Measurements from ENCODE around the gene SPN. TPM values are rescaled to one million over a fixed set of nuclear protein-coding genes. Genes with fewer than 3 reads are reported as not detected.

Gene SPN
- polyA plus RNA-seq, 1 donor (not counting 4 experiments of a cell fraction or from before 2014, with no cell fraction given): 0.07 TPM

GRCh38 chr16:29698042-29698441 lies 35.0 kb downstream of the SPN start:
- no peaks in the 10 kb centered on the region for H3K9me1 ChIP-seq (ENCODE audit: control insufficient read depth, extremely low read depth, insufficient read depth, low read length)
- no peaks in the 10 kb centered on the region for H4K20me1 ChIP-seq (ENCODE audit: control insufficient read depth, extremely low read depth, insufficient read depth, low read length)
- H2AFZ ChIP-seq (ENCODE audit: control insufficient read depth, low read length): no peak overlapping the region
- dilution Hi-C loops (cut with MboI; ENCODE audit: extremely low pct_ligation_motif_present, low sequenced_read_pairs): no loop called here
- H3K27ac ChIP-seq (ENCODE audit: control insufficient read depth, insufficient read depth, low read length): no peak overlapping the region
- no peaks in the 10 kb centered on the region for H3K36me3 ChIP-seq (ENCODE audit: control insufficient read depth in 2 of 2, extremely low read depth in 1 of 2, insufficient read depth in 2 of 2, low read length in 2 of 2)
- FAIRE-seq (no peak), DNase-seq (ENCODE audit: low read depth, low spot score) (no peak)
- TF ChIP-seq CTCF (optimal IDR thresholded peaks at IDR 0.05 in 1 of 3, IDR thresholded peaks at IDR 0.05 in 1 of 3, conservative IDR thresholded peaks at IDR 0.05 in 1 of 3; ENCODE audit: extremely low read depth in 1 of 3, insufficient read depth in 2 of 3, low read length in 3 of 3): no peak
- TF ChIP-seq EZH2 (IDR thresholded peaks at IDR 0.05; ENCODE audit: low read length): no peak
- no peaks in the 10 kb centered on the region for H3K27me3 ChIP-seq (ENCODE audit: control insufficient read depth, extremely low read depth, insufficient read depth, low read length)
- H3K4me3 ChIP-seq (ENCODE audit: control insufficient read depth in 2 of 3, extremely low read depth in 1 of 3, insufficient read depth in 2 of 3, low read depth in 1 of 3, low read length in 3 of 3): no peak overlapping the region
- no peaks in the 10 kb centered on the region for H3K4me1 ChIP-seq (ENCODE audit: control insufficient read depth, extremely low read depth, insufficient read depth, low read length)
- no peak overlapping the region for H3K4me2 ChIP-seq (ENCODE audit: control insufficient read depth, extremely low read depth, insufficient read depth, low read depth, low read length)
- H3K9ac ChIP-seq (ENCODE audit: control insufficient read depth, extremely low read depth, insufficient read depth, low read length): no peak overlapping the region
- H3K9me3 ChIP-seq (ENCODE audit: control insufficient read depth, low read depth, low read length): no peaks in the 10 kb centered on the region
- H3K79me2 ChIP-seq (ENCODE audit: control insufficient read depth, insufficient read depth, low read length): no peaks in the 10 kb centered on the region

- Histone ChIP-seq H4K20me1 (ENCODE audit: control insufficient read depth, extremely low read depth, insufficient read depth, low read length) (no peaks in the 10 kb centered on the region), H3K27ac (ENCODE audit: control insufficient read depth, insufficient read depth, low read length) (no peak overlapping the region), H2AFZ (ENCODE audit: control insufficient read depth, low read length) (no peak overlapping the region), H3K4me2 (ENCODE audit: control insufficient read depth, extremely low read depth, insufficient read depth, low read depth, low read length) (no peak overlapping the region), H3K9ac (ENCODE audit: control insufficient read depth, extremely low read depth, insufficient read depth, low read length) (no peak overlapping the region), H3K4me3 (ENCODE audit: control insufficient read depth in 2 of 3, extremely low read depth in 1 of 3, insufficient read depth in 2 of 3, low read depth in 1 of 3, low read length in 3 of 3) (no peak overlapping the region), H3K9me1 (ENCODE audit: control insufficient read depth, extremely low read depth, insufficient read depth, low read length) (no peaks in the 10 kb centered on the region), H3K79me2 (ENCODE audit: control insufficient read depth, insufficient read depth, low read length) (no peaks in the 10 kb centered on the region), H3K36me3 (ENCODE audit: control insufficient read depth in 2 of 2, extremely low read depth in 1 of 2, insufficient read depth in 2 of 2, low read length in 2 of 2) (no peaks in the 10 kb centered on the region), H3K9me3 (ENCODE audit: control insufficient read depth, low read depth, low read length) (no peaks in the 10 kb centered on the region), H3K27me3 (ENCODE audit: control insufficient read depth, extremely low read depth, insufficient read depth, low read length) (no peaks in the 10 kb centered on the region), H3K4me1 (ENCODE audit: control insufficient read depth, extremely low read depth, insufficient read depth, low read length) (no peaks in the 10 kb centered on the region)
- dilution Hi-C loops (cut with MboI; ENCODE audit: extremely low pct_ligation_motif_present, low sequenced_read_pairs): no loop called here
- TF ChIP-seq CTCF (optimal IDR thresholded peaks at IDR 0.05 in 1 of 3, IDR thresholded peaks at IDR 0.05 in 1 of 3, conservative IDR thresholded peaks at IDR 0.05 in 1 of 3; ENCODE audit: extremely low read depth in 1 of 3, insufficient read depth in 2 of 3, low read length in 3 of 3): no peak
- TF ChIP-seq EZH2 (IDR thresholded peaks at IDR 0.05; ENCODE audit: low read length): no peak
- FAIRE-seq (no peak), DNase-seq (ENCODE audit: low read depth, low spot score) (no peak)
Measured at GRCh38 chr16:29698484-29699323, 35.7 kb downstream of the SPN start.
